DMS79 (cell line): ENCODE data around the gene CSGALNACT2.
"Not testable (repeated sequence)": the region's sequence is repeated elsewhere in the genome, so short reads cannot be mapped to it uniquely, and the experiment has no call there.

Source experiments
- DNase-seq: peaks from one replicate; lab custom pipeline; 2025; lab: John Stamatoyannopoulos, UW

Gene CSGALNACT2

GRCh38 chr10:43151371-43151770 is 13.1 kb downstream of the CSGALNACT2 start:
- DNase-seq = no peak

GRCh38 chr10:43153901-43154300 is 15.7 kb downstream of the CSGALNACT2 start:
- DNase-seq = no peak

- no peak for DNase-seq
Observed at GRCh38 chr10:43155221-43155620, 17.0 kb downstream of the CSGALNACT2 start.

GRCh38 chr10:43155741-43156140 is 17.5 kb downstream of the CSGALNACT2 start:
- DNase-seq = no peak

- no peak for DNase-seq
Observed at GRCh38 chr10:43156590-43157341, 18.5 kb downstream of the CSGALNACT2 start.

- DNase-seq = no peak
Observed at GRCh38 chr10:43158636-43159035, 20.4 kb downstream of the CSGALNACT2 start.

- DNase-seq = no peak
Observed at GRCh38 chr10:43160046-43160920, 22.0 kb downstream of the CSGALNACT2 start.

- DNase-seq = no peak
Observed at GRCh38 chr10:43160921-43161255, 22.6 kb downstream of the CSGALNACT2 start.

- no peak for DNase-seq
Observed at GRCh38 chr10:43162604-43163003, 24.4 kb downstream of the CSGALNACT2 start.

- no peak for DNase-seq
Observed at GRCh38 chr10:43166207-43166879, 28.1 kb downstream of the CSGALNACT2 start.

GRCh38 chr10:43166880-43167497 is 28.7 kb downstream of the CSGALNACT2 start:
- DNase-seq = no peak

- no peak for DNase-seq
Observed at GRCh38 chr10:43167498-43167889, 29.2 kb downstream of the CSGALNACT2 start.

- no peak for DNase-seq
Observed at GRCh38 chr10:43170491-43170890, 32.2 kb downstream of the CSGALNACT2 start.

GRCh38 chr10:43172645-43173044 is 34.4 kb downstream of the CSGALNACT2 start:
- no peak for DNase-seq

- DNase-seq = no peak
Observed at GRCh38 chr10:43173120-43173519, 34.9 kb downstream of the CSGALNACT2 start.

- DNase-seq = no peak
Observed at GRCh38 chr10:43174969-43175368, 36.7 kb downstream of the CSGALNACT2 start.

GRCh38 chr10:43176271-43176670 is 38.0 kb downstream of the CSGALNACT2 start:
- no peak for DNase-seq

- no peak for DNase-seq
Observed at GRCh38 chr10:43177595-43177994, 39.4 kb downstream of the CSGALNACT2 start.

GRCh38 chr10:43181146-43181545 is 42.9 kb downstream of the CSGALNACT2 start:
- no peak for DNase-seq

GRCh38 chr10:43183764-43184163 is 45.5 kb downstream of the CSGALNACT2 start:
- not testable (repeated sequence) for DNase-seq

GRCh38 chr10:43186150-43186549 is 47.9 kb downstream of the CSGALNACT2 start:
- DNase-seq = no peak

GRCh38 chr10:43187213-43187612 is 49.0 kb downstream of the CSGALNACT2 start:
- DNase-seq = no peak
